Spleen (tissue), 3 donors: ENCODE data around the gene IGF2R.

ENCODE experiments used
- POLR2A ChIP-seq, 3 donors: fragments of 450-650 bp; IDR thresholded peaks; one replicate each; pipeline ENCODE4 v1.5.1; 2017; ENCODE audit warnings: antibody characterized with exemption in 3 of 3, mild to moderate bottlenecking in 1 of 3
- POLR2AphosphoS5 ChIP-seq, 3 donors: sonication (generic); formaldehyde crosslinking; IDR thresholded peaks; one replicate each; pipeline ENCODE4 v1.5.1; 2017; ENCODE audit warnings: antibody characterized with exemption in 3 of 3

GRCh38 chr6:159941286-159942113 lies 27.4 kb upstream of the IGF2R start:
- TF ChIP-seq POLR2AphosphoS5 (IDR thresholded peaks at IDR 0.05): no peak
- TF ChIP-seq POLR2A (IDR thresholded peaks at IDR 0.05): no peak
